Esophagus squamous epithelium (tissue), 5 donors: ENCODE data around the gene SGK2. TPM values are rescaled to one million over a fixed set of nuclear protein-coding genes. Genes with fewer than 3 reads are reported as not detected.

Experiments
- DNase-seq: peaks from one replicate; lab custom pipeline; 2025; lab: John Stamatoyannopoulos, UW
- H3K27ac ChIP-seq, 4 donors: fragments of 200-600 bp; sonication (generic); one replicate each; pipeline ENCODE4 v1.5.1; 2016 to 2019; ENCODE audit warnings: mild to moderate bottlenecking in 1 of 4
- H3K27me3 ChIP-seq, 4 donors: fragments of 200-600 bp; sonication (generic); 1 replicate in 3 of 4; 2 replicates in 1 of 4; pipeline versions ENCODE4 v1.5.1 to v1.6.0; 2017 to 2021; ENCODE audit warnings: antibody characterized with exemption in 1 of 4
- H3K36me3 ChIP-seq, 3 donors: fragments of 200-600 bp; sonication (generic); one replicate each; pipeline ENCODE4 v1.5.1; 2016 to 2019
- H3K4me1 ChIP-seq, 3 donors: fragments of 200-600 bp; sonication (generic); one replicate each; pipeline ENCODE4 v1.5.1; 2017 to 2019
- H3K4me3 ChIP-seq, 4 donors: fragments of 200-600 bp; sonication (generic); 1 replicate in 3 of 4; 2 replicates in 1 of 4; pipeline ENCODE4 v1.5.1; 2016 to 2019; ENCODE audit warnings: mild to moderate bottlenecking in 2 of 4, moderate library complexity in 1 of 4
- H3K9me3 ChIP-seq, 3 donors: fragments of 200-600 bp; sonication (generic); one replicate each; pipeline ENCODE4 v1.5.1; 2016 to 2019
- CTCF ChIP-seq, 6 experiments: fragments of 450-650 bp in 4 of 6; fragments of 200-600 bp in 2 of 6; sonication (generic) in 2 of 6; IDR thresholded peaks; one replicate each; pipeline ENCODE4 v1.5.1; 2016 to 2019; ENCODE audit warnings: antibody characterized with exemption in 6 of 6, mild to moderate bottlenecking in 4 of 6, moderate library complexity in 4 of 6
- POLR2A ChIP-seq, 4 donors: fragments of 450-650 bp; IDR thresholded peaks; one replicate each; pipeline ENCODE4 v1.6.1; 2017; ENCODE audit warnings: antibody characterized with exemption in 4 of 4, mild to moderate bottlenecking in 4 of 4, moderate library complexity in 3 of 4
- WGBS, 2 donors: methylation state at CpG; one replicate each; pipeline ENCODE4 v1.1.5; 2018; 5-methylcytosine and 5-hydroxymethylcytosine counted together
- intact Hi-C: fragments of 100-400 bp; cut with DNase I; formaldehyde crosslinking; loops from one replicate; pipeline ENCODE4 v1.15.0; 2022
- total RNA-seq, 4 donors: library from RNA; depleted of rRNA; stranded (reverse); fragments of >200 nt; gene quantifications; one replicate each; pipeline ENCODE4 v1.1.0, GENCODE V29; 2016
- donor health status: DM: yes; HTN: yes; CAD: no.

SGK2 gene
- total RNA-seq, 4 donors from 2014 or later: 0.68 to 3.6 TPM; not detected in 2

- no peaks in the 10 kb centered on the region for H3K27me3 ChIP-seq
- no peak for DNase-seq
- WGBS, 2 donors: 49% methylated on average over 13 of the region's 27 CpGs; no CpG with 5 or more reads in 1 of the 2 donors
- peaks cover 0 to 29% (median 10%) of the 10 kb centered on the region in 3 donors for H3K4me1 ChIP-seq
- H3K4me3 ChIP-seq: peak overlapping the region; percentile 52 to 69 (median 66)
- peaks cover 0 to 12% (median 0%) of the 10 kb centered on the region in 3 donors for H3K36me3 ChIP-seq
- H3K27ac ChIP-seq: peak overlapping the region; percentile 57 to 85 (median 74)
- intact Hi-C loops: no loop called here
- no peaks in the 10 kb centered on the region for H3K9me3 ChIP-seq
- TF ChIP-seq POLR2A (IDR thresholded peaks at IDR 0.05) (no peak), CTCF (IDR thresholded peaks at IDR 0.05) (no peak)
These were observed 44.2 kb upstream of the SGK2 start for GRCh38 chr20:43514648-43514999.

GRCh38 chr20:43515628-43516027 lies 43.2 kb upstream of the SGK2 start:
- H3K36me3 ChIP-seq: peaks cover 0 to 12% (median 0%) of the 10 kb centered on the region in 3 donors
- H3K27me3 ChIP-seq: no peaks in the 10 kb centered on the region
- H3K9me3 ChIP-seq: peaks cover 0 to 4% (median 0%) of the 10 kb centered on the region in 3 donors
- peak overlapping the region in 1 of 4 donors; percentile 11 for H3K27ac ChIP-seq
- H3K4me3 ChIP-seq: no peak overlapping the region
- TF ChIP-seq CTCF (IDR thresholded peaks at IDR 0.05) (no peak), POLR2A (IDR thresholded peaks at IDR 0.05) (no peak)
- intact Hi-C loops: no loop called here
- no peak for DNase-seq
- WGBS, 2 donors: 72 to 80% methylated on average over 2 of the region's 2 CpGs
- peaks cover 0 to 29% (median 10%) of the 10 kb centered on the region in 3 donors for H3K4me1 ChIP-seq

- H3K27ac ChIP-seq: no peak overlapping the region
These were observed 42.5 kb upstream of the SGK2 start for GRCh38 chr20:43516251-43516824.

GRCh38 chr20:43520074-43520630 lies 38.7 kb upstream of the SGK2 start:
- Histone ChIP-seq H3K27ac (no peak overlapping the region), H3K27me3 (no peaks in the 10 kb centered on the region), H3K4me3 (no peak overlapping the region), H3K36me3 (peaks cover 0 to 12% (median 0%) of the 10 kb centered on the region in 3 donors), H3K9me3 (peaks cover 0 to 4% (median 0%) of the 10 kb centered on the region in 3 donors), H3K4me1 (peaks cover 0 to 14% (median 6%) of the 10 kb centered on the region in 3 donors)
- WGBS, 2 donors: 87 to 100% methylated on average over 1 of the region's 1 CpG
- intact Hi-C loops: no loop called here
- TF ChIP-seq CTCF (IDR thresholded peaks at IDR 0.05): no peak
- no peak for TF ChIP-seq POLR2A (IDR thresholded peaks at IDR 0.05)
- DNase-seq: no peak

More at GRCh38 chr20:43516251-43516824, 42.5 kb upstream of the SGK2 start:
- no peak for DNase-seq
- peaks cover 0 to 4% (median 0%) of the 10 kb centered on the region in 3 donors for H3K9me3 ChIP-seq
- intact Hi-C loops: no loop called here
- peaks cover 0 to 12% (median 0%) of the 10 kb centered on the region in 3 donors for H3K36me3 ChIP-seq
- no peak for TF ChIP-seq POLR2A (IDR thresholded peaks at IDR 0.05)
- no peak for TF ChIP-seq CTCF (IDR thresholded peaks at IDR 0.05)
- no peaks in the 10 kb centered on the region for H3K27me3 ChIP-seq
- H3K4me1 ChIP-seq: peaks cover 0 to 29% (median 10%) of the 10 kb centered on the region in 3 donors
- 100% methylated on average over 1 of the region's 1 CpG; no CpG with 5 or more reads in 1 of the 2 donors for WGBS, 2 donors
- no peak overlapping the region for H3K4me3 ChIP-seq

- Histone ChIP-seq H3K4me3 (no peak overlapping the region), H3K36me3 (peaks cover 0 to under 1% (median 0%) of the 10 kb centered on the region in 3 donors), H3K27ac (no peak overlapping the region), H3K27me3 (no peaks in the 10 kb centered on the region), H3K9me3 (peaks cover 0 to under 1% (median 0%) of the 10 kb centered on the region in 3 donors), H3K4me1 (no peaks in the 10 kb centered on the region)
- WGBS, 2 donors: 64 to 85% methylated on average over 5 of the region's 5 CpGs
- TF ChIP-seq POLR2A (IDR thresholded peaks at IDR 0.05) (no peak), CTCF (IDR thresholded peaks at IDR 0.05) (no peak)
- DNase-seq: no peak
- intact Hi-C loops: no loop called here
These were observed 33.8 kb upstream of the SGK2 start for GRCh38 chr20:43525021-43525420.
